Measurements from ENCODE around the gene F2RL2. TPM values are rescaled to one million over a fixed set of nuclear protein-coding genes. Genes with fewer than 3 reads are reported as not detected.

Gene F2RL2, protein sequence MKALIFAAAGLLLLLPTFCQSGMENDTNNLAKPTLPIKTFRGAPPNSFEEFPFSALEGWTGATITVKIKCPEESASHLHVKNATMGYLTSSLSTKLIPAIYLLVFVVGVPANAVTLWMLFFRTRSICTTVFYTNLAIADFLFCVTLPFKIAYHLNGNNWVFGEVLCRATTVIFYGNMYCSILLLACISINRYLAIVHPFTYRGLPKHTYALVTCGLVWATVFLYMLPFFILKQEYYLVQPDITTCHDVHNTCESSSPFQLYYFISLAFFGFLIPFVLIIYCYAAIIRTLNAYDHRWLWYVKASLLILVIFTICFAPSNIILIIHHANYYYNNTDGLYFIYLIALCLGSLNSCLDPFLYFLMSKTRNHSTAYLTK
- not detected in 2 replicates for total RNA-seq

DNA sequence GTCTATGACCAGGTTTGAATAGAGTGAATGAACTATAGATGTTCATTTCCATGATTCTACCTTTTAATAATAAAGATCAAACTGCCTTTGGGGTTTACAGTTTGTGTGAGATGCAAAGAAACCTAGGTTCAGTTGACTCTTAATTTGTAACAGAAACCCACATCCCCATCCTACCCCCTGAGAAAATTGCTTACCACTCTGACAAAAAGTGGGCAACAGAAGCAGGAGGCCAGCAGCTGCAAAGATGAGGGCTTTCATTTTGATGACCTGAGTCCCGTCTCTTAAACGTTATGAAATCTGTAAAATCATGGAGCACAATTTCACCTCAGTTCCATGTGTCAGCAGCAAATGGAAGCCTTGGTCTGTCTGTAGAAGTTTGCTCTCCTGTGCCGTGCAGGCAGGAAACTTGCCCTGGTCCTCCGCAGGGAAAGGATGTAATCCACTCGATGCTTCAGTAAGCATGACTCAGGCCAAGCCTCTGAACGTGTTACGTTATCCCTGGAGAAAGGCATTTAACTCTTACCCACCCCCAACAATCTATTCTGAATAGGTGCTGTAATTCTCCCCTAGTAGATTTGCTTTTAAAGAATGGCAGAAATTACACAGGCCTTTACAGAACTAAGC lies at the start of gene F2RL2:
Gene F2RL2, minus strand, starts transcription at position 431 of the 624 bp plus-strand sequence. Its CDS starts 173 bp downstream, at position 258.
- Mint-ChIP-seq H3K4me3 (no peak within 1 kb of the TSS), H3K9me3 (peaks cover 4% of the 10 kb centered on the region), H3K27me3 (ENCODE audit: insufficient read depth) (no peaks in the 10 kb centered on the region), H3K36me3 (ENCODE audit: low read depth) (peaks cover 18% of the 10 kb centered on the region), H3K4me1 (ENCODE audit: low read depth) (peaks cover 19% of the 10 kb centered on the region), H3K27ac (no peak within 1 kb of the TSS)
- no peak for DNase-seq (ENCODE audit: low spot score)
- intact Hi-C loops (cut with micrococcal nuclease), result no loop called here

GRCh38 chr5:76672242-76672641 lies 49.0 kb upstream of the F2RL2 start:
- H3K27me3 Mint-ChIP-seq (ENCODE audit: insufficient read depth), result no peaks in the 10 kb centered on the region
- H3K4me3 Mint-ChIP-seq, result no peak overlapping the region
- intact Hi-C loops (cut with micrococcal nuclease), result no loop called here
- H3K27ac Mint-ChIP-seq, result no peak overlapping the region
- no peaks in the 10 kb centered on the region for H3K4me1 Mint-ChIP-seq (ENCODE audit: low read depth)
- H3K9me3 Mint-ChIP-seq, result no peaks in the 10 kb centered on the region
- peaks cover 50% of the 10 kb centered on the region for H3K36me3 Mint-ChIP-seq (ENCODE audit: low read depth)
- DNase-seq (ENCODE audit: low spot score), result no peak

GRCh38 chr5:76670508-76670907 lies 47.3 kb upstream of the F2RL2 start:
- Mint-ChIP-seq H3K4me1 (ENCODE audit: low read depth) (no peaks in the 10 kb centered on the region), H3K27ac (no peak overlapping the region), H3K27me3 (ENCODE audit: insufficient read depth) (no peaks in the 10 kb centered on the region), H3K36me3 (ENCODE audit: low read depth) (peaks cover 49% of the 10 kb centered on the region), H3K4me3 (no peak overlapping the region), H3K9me3 (no peaks in the 10 kb centered on the region)
- intact Hi-C loops (cut with micrococcal nuclease), result no loop called here
- DNase-seq (ENCODE audit: low spot score), result no peak

- Mint-ChIP-seq H3K4me3 (no peak overlapping the region), H3K4me1 (ENCODE audit: low read depth) (no peaks in the 10 kb centered on the region), H3K36me3 (ENCODE audit: low read depth) (peaks cover 53% of the 10 kb centered on the region), H3K27ac (no peak overlapping the region), H3K9me3 (no peaks in the 10 kb centered on the region), H3K27me3 (ENCODE audit: insufficient read depth) (no peaks in the 10 kb centered on the region)
- DNase-seq (ENCODE audit: low spot score), result no peak
- intact Hi-C loops (cut with micrococcal nuclease), result no loop called here
These were observed 46.0 kb upstream of the F2RL2 start for GRCh38 chr5:76669245-76669644.

GRCh38 chr5:76667495-76667894 lies 44.3 kb upstream of the F2RL2 start:
- Mint-ChIP-seq H3K27me3 (ENCODE audit: insufficient read depth) (no peaks in the 10 kb centered on the region), H3K4me1 (ENCODE audit: low read depth) (no peaks in the 10 kb centered on the region), H3K4me3 (no peak overlapping the region), H3K27ac (no peak overlapping the region), H3K9me3 (no peaks in the 10 kb centered on the region), H3K36me3 (ENCODE audit: low read depth) (peaks cover 49% of the 10 kb centered on the region)
- intact Hi-C loops (cut with micrococcal nuclease), result no loop called here
- DNase-seq (ENCODE audit: low spot score), result no peak

DNA sequence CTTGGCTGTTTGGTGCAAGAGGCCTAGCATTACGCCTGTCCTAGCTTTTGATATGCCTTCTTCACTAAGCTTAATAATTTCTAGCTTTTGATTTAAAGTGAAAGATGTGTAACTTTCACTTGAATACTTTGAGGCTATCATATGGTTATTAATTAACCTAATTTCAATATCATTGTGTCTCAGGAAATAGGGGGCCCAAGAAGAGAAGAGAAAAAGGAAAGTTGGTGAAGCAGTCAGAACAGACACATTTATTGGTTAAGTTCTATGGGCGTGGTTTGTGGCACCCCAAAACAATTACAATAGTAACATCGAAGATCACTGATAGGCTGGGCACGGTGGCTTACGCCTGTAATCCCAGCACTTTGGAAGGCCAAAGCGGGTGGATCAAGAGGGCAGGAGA lies 40.9 kb upstream of the F2RL2 start:
- no peak for DNase-seq (ENCODE audit: low spot score)
- no peak overlapping the region for H3K4me3 Mint-ChIP-seq
- no peaks in the 10 kb centered on the region for H3K4me1 Mint-ChIP-seq (ENCODE audit: low read depth)
- no peaks in the 10 kb centered on the region for H3K27me3 Mint-ChIP-seq (ENCODE audit: insufficient read depth)
- intact Hi-C loops (cut with micrococcal nuclease), result no loop called here
- H3K27ac Mint-ChIP-seq, result no peak overlapping the region
- peaks cover 42% of the 10 kb centered on the region for H3K36me3 Mint-ChIP-seq (ENCODE audit: low read depth)
- no peaks in the 10 kb centered on the region for H3K9me3 Mint-ChIP-seq

- no peak overlapping the region for H3K4me3 Mint-ChIP-seq
- intact Hi-C loops (cut with micrococcal nuclease), result no loop called here
- H3K27me3 Mint-ChIP-seq (ENCODE audit: insufficient read depth), result no peaks in the 10 kb centered on the region
- no peak for DNase-seq (ENCODE audit: low spot score)
- H3K27ac Mint-ChIP-seq, result no peak overlapping the region
- H3K36me3 Mint-ChIP-seq (ENCODE audit: low read depth), result peaks cover 41% of the 10 kb centered on the region
- H3K9me3 Mint-ChIP-seq, result no peaks in the 10 kb centered on the region
- no peaks in the 10 kb centered on the region for H3K4me1 Mint-ChIP-seq (ENCODE audit: low read depth)
These were observed 40.4 kb upstream of the F2RL2 start for GRCh38 chr5:76663573-76663972.

GRCh38 chr5:76662521-76662920 lies 39.3 kb upstream of the F2RL2 start:
- peaks cover 47% of the 10 kb centered on the region for H3K36me3 Mint-ChIP-seq (ENCODE audit: low read depth)
- no peaks in the 10 kb centered on the region for H3K27me3 Mint-ChIP-seq (ENCODE audit: insufficient read depth)

DNA sequence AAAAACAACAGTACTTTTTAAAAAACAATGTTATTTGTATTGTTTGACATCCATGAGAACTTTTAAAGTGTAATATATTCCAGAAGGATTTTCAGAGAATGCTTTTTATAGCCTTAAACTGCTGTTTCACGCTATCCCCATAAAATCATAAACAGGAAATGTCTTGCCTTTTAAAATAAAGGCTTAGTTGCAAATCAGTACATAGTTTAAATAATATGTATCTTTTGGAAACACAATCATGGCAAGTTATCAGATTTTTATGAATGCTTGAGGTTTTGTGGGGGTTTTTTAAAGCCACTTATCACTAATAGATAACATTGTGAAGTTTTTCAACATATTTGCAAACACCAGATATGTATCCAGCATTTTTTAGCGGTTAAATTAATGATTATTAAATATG lies 37.2 kb upstream of the F2RL2 start:
- no peak for DNase-seq (ENCODE audit: low spot score)
- Mint-ChIP-seq H3K27me3 (ENCODE audit: insufficient read depth) (no peaks in the 10 kb centered on the region), H3K36me3 (ENCODE audit: low read depth) (peaks cover 44% of the 10 kb centered on the region), H3K4me1 (ENCODE audit: low read depth) (no peaks in the 10 kb centered on the region), H3K4me3 (no peak overlapping the region), H3K27ac (no peak overlapping the region), H3K9me3 (no peaks in the 10 kb centered on the region)
- intact Hi-C loops (cut with micrococcal nuclease), result no loop called here

More at GRCh38 chr5:76662521-76662920, 39.3 kb upstream of the F2RL2 start:
- intact Hi-C loops (cut with micrococcal nuclease), result no loop called here
- H3K4me1 Mint-ChIP-seq (ENCODE audit: low read depth), result no peaks in the 10 kb centered on the region
- H3K4me3 Mint-ChIP-seq, result no peak overlapping the region
- H3K27ac Mint-ChIP-seq, result no peak overlapping the region
- H3K9me3 Mint-ChIP-seq, result no peaks in the 10 kb centered on the region
- DNase-seq (ENCODE audit: low spot score), result no peak

DNA sequence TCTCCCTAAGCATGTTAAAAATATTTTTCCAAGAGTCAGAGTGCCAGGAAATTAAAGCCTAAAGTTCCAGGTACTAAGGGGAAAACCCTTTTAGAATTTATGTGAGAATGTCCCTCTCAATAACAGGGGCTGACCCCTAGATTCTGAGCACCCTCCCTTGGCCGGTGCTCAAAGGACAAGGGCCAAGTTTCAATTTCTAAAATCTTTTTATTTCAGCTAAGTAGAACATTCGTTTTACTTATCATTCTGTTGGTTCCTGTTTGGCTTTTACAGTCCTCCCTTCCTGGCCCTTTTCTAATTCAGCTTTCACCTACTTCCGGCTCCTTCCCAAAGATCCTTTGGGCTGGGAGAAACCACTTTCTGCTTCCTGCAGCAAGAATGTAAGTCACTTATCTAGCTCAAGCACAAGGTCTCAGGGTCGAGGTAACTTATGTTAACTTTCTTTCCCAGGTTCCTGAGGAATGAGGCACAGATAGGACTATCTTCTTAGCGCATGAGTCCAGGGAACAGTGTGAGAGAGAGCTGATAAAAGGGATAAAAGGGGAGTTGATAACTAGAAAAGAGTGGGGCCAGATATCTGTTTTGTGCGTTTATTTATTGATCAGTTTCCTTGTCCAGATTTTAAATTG lies 34.6 kb upstream of the F2RL2 start:
- Mint-ChIP-seq H3K9me3 (no peaks in the 10 kb centered on the region), H3K4me1 (ENCODE audit: low read depth) (no peaks in the 10 kb centered on the region), H3K27me3 (ENCODE audit: insufficient read depth) (no peaks in the 10 kb centered on the region), H3K4me3 (no peak overlapping the region), H3K36me3 (ENCODE audit: low read depth) (peaks cover 49% of the 10 kb centered on the region), H3K27ac (no peak overlapping the region)
- intact Hi-C loops (cut with micrococcal nuclease), result no loop called here
- DNase-seq (ENCODE audit: low spot score), result no peak

DNA sequence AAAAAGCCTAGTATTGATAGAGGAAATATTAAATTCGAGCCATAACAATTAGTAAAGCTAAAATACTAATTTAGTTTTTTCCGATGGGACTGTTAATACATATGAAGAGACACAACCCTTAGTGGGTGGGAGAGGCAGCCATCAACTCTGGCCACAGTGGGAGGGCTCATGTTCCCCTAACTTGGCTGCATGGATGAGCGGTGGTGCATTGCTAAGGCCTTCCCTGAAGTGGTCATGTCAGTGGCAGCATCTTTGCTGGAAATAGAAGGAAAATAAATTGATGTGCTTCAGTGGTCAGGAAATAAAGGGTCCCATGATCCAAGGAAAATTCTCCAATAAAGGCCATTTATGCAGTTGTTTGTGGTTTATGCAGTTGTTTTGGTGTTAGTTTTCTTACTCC lies 33.9 kb upstream of the F2RL2 start:
- Mint-ChIP-seq H3K36me3 (ENCODE audit: low read depth) (peaks cover 50% of the 10 kb centered on the region), H3K9me3 (no peaks in the 10 kb centered on the region), H3K27me3 (ENCODE audit: insufficient read depth) (no peaks in the 10 kb centered on the region), H3K27ac (no peak overlapping the region), H3K4me1 (ENCODE audit: low read depth) (no peaks in the 10 kb centered on the region), H3K4me3 (no peak overlapping the region)
- intact Hi-C loops (cut with micrococcal nuclease), result no loop called here
- no peak for DNase-seq (ENCODE audit: low spot score)

- Mint-ChIP-seq H3K27ac (no peak overlapping the region), H3K4me1 (ENCODE audit: low read depth) (no peaks in the 10 kb centered on the region), H3K36me3 (ENCODE audit: low read depth) (peaks cover 55% of the 10 kb centered on the region), H3K27me3 (ENCODE audit: insufficient read depth) (no peaks in the 10 kb centered on the region), H3K4me3 (no peak overlapping the region), H3K9me3 (peaks cover 21% of the 10 kb centered on the region)
- intact Hi-C loops (cut with micrococcal nuclease), result no loop called here
- no peak for DNase-seq (ENCODE audit: low spot score)
These were observed 29.7 kb upstream of the F2RL2 start for GRCh38 chr5:76652809-76653414.

- H3K27me3 Mint-ChIP-seq (ENCODE audit: insufficient read depth), result no peaks in the 10 kb centered on the region
- H3K4me1 Mint-ChIP-seq (ENCODE audit: low read depth), result no peaks in the 10 kb centered on the region
- DNase-seq (ENCODE audit: low spot score), result no peak
- intact Hi-C loops (cut with micrococcal nuclease), result no loop called here
- no peak overlapping the region for H3K4me3 Mint-ChIP-seq
- H3K27ac Mint-ChIP-seq, result no peak overlapping the region
- H3K9me3 Mint-ChIP-seq, result peaks cover 26% of the 10 kb centered on the region
- H3K36me3 Mint-ChIP-seq (ENCODE audit: low read depth), result peaks cover 56% of the 10 kb centered on the region
These were observed 25.9 kb upstream of the F2RL2 start for GRCh38 chr5:76649140-76649539.

Data from activated T-helper 1 cell treated with anti-CD3 and anti-CD28 coated beads, Interleukin-12 subunit alpha, Interleukin-12 subunit beta, Interleukin-2, Interleukin-4 antibody, amounts not matched to agents 30 ng/mL and 10 ng/mL and 1 ng/mL, durations not matched to agents 14 hours and 24 hours and 36 hours (primary cell).